Measurements from ENCODE around the gene ARHGAP9.
"Not testable (repeated sequence)": the region's sequence is repeated elsewhere in the genome, so short reads cannot be mapped to it uniquely, and the experiment has no call there.

Gene ARHGAP9

GRCh38 chr12:57517187-57517586 is 37.5 kb upstream of the ARHGAP9 start:
- FAIRE-seq: no peak

GRCh38 chr12:57516617-57517153 is 37.0 kb upstream of the ARHGAP9 start:
- no peak for FAIRE-seq

- FAIRE-seq: no peak
Observed at GRCh38 chr12:57515934-57516541, 36.4 kb upstream of the ARHGAP9 start.

GRCh38 chr12:57515408-57515933 is 35.8 kb upstream of the ARHGAP9 start:
- no peak for FAIRE-seq

GRCh38 chr12:57514720-57515407 is 35.2 kb upstream of the ARHGAP9 start:
- no peak for FAIRE-seq

- FAIRE-seq: not testable (repeated sequence)
Observed at GRCh38 chr12:57514246-57514645, 34.6 kb upstream of the ARHGAP9 start.

GRCh38 chr12:57513677-57514076 is 34.0 kb upstream of the ARHGAP9 start:
- not testable (repeated sequence) for FAIRE-seq

GRCh38 chr12:57513266-57513665 is 33.6 kb upstream of the ARHGAP9 start:
- no peak for FAIRE-seq

GRCh38 chr12:57512665-57513064 is 33.0 kb upstream of the ARHGAP9 start:
- FAIRE-seq: no peak

- FAIRE-seq: no peak
Observed at GRCh38 chr12:57511588-57512325, 32.1 kb upstream of the ARHGAP9 start.

GRCh38 chr12:57511161-57511560 is 31.5 kb upstream of the ARHGAP9 start:
- FAIRE-seq: no peak

- not testable (repeated sequence) for FAIRE-seq
Observed at GRCh38 chr12:57507796-57508195, 28.1 kb upstream of the ARHGAP9 start.

- FAIRE-seq: not testable (repeated sequence)
Observed at GRCh38 chr12:57506541-57506940, 26.9 kb upstream of the ARHGAP9 start.

GRCh38 chr12:57502311-57502969 is 22.8 kb upstream of the ARHGAP9 start:
- FAIRE-seq: not testable (repeated sequence)

- FAIRE-seq: no peak
Observed at GRCh38 chr12:57500213-57500612, 20.5 kb upstream of the ARHGAP9 start.

GRCh38 chr12:57498571-57498970 is 18.9 kb upstream of the ARHGAP9 start:
- no peak for FAIRE-seq

GRCh38 chr12:57498132-57498502 is 18.5 kb upstream of the ARHGAP9 start:
- FAIRE-seq: no peak

- no peak for FAIRE-seq
Observed at GRCh38 chr12:57497223-57498131, 17.8 kb upstream of the ARHGAP9 start.

- FAIRE-seq: no peak
Observed at GRCh38 chr12:57496822-57497221, 17.2 kb upstream of the ARHGAP9 start.

GRCh38 chr12:57495051-57495701 is 15.5 kb upstream of the ARHGAP9 start:
- FAIRE-seq: not testable (repeated sequence)
